Activated CD8-positive, alpha-beta T cell treated with anti-CD3 and anti-CD28 coated beads for 36 hours (primary cell): ENCODE data around the gene SYT17. TPM values are rescaled to one million over a fixed set of nuclear protein-coding genes. Genes with fewer than 3 reads are reported as not detected.

Source experiments
- ATAC-seq: fragments of 200-7000 bp; cut with Tn5 transposase; one replicate; pipeline ENCODE4 v1.10.0; 2021; ENCODE audit warnings: mild to moderate bottlenecking, moderate library complexity
- CTCF ChIA-PET: fragments of 350-600 bp; sonication (Branson Sonifier 250); formaldehyde crosslinking; loops from one replicate; lab custom pipeline; 2021; ENCODE audit warnings: antibody characterized with exemption; lab: Charles Lee
- POLR2A ChIA-PET: fragments of 350-600 bp; sonication (Branson Sonifier 250); formaldehyde crosslinking; loops from one replicate; lab custom pipeline; 2021; ENCODE audit warnings: antibody characterized with exemption; lab: Charles Lee
- DNase-seq: peaks from one replicate; pipeline ENCODE4 v3.0.0-alpha.2; 2020
- H3K27ac Mint-ChIP-seq: one replicate; pipeline ENCODE4 v1.8.0; 2021; ENCODE audit warnings: mild to moderate bottlenecking, mixed read lengths
- H3K27me3 Mint-ChIP-seq: one replicate; pipeline ENCODE4 v1.8.0; 2021; ENCODE audit warnings: mixed read lengths
- H3K36me3 Mint-ChIP-seq: one replicate; pipeline ENCODE4 v1.8.0; 2021; ENCODE audit warnings: low read depth, mixed read lengths
- H3K4me1 Mint-ChIP-seq: one replicate; pipeline ENCODE4 v1.8.0; 2021; ENCODE audit warnings: low read depth, mixed read lengths
- H3K4me3 Mint-ChIP-seq: one replicate; pipeline ENCODE4 v1.8.0; 2021; ENCODE audit warnings: mild to moderate bottlenecking, moderate library complexity, mixed read lengths
- H3K9me3 Mint-ChIP-seq: one replicate; pipeline ENCODE4 v1.8.0; 2021; ENCODE audit warnings: mixed read lengths
- intact Hi-C: fragments of 100-400 bp; cut with micrococcal nuclease; formaldehyde crosslinking; loops from one replicate; pipeline ENCODE4 v1.10.0; 2022
- total RNA-seq, 2 experiments: library from RNA; stranded (reverse); gene quantifications; one replicate each; pipeline ENCODE4 v1.2.3, GENCODE V29; 2021
- TF ChIP-seq, protein P1 (sequence below): fragments of 200-600 bp; IDR thresholded peaks from one replicate; pipeline ENCODE4 v1.8.0; 2022; ENCODE audit warnings: antibody characterized with exemption, mild to moderate bottlenecking

The SYT17 gene
- total RNA-seq, 2 experiments from 2014 or later = 0.59 TPM; not detected in 1

- Mint-ChIP-seq H3K9me3 (peaks cover 3% of the 10 kb centered on the region), H3K27me3 (peaks cover 19% of the 10 kb centered on the region), H3K4me1 (peaks cover 16% of the 10 kb centered on the region), H3K36me3 (no peaks in the 10 kb centered on the region), H3K4me3 (no peak overlapping the region), H3K27ac (no peak overlapping the region)
- ATAC-seq = no peak
- DNase-seq = no peak
- CTCF ChIA-PET = no interaction called here
- intact Hi-C loops = no loop called here
- POLR2A ChIA-PET = no interaction called here
- TF ChIP-seq, protein P1, sequence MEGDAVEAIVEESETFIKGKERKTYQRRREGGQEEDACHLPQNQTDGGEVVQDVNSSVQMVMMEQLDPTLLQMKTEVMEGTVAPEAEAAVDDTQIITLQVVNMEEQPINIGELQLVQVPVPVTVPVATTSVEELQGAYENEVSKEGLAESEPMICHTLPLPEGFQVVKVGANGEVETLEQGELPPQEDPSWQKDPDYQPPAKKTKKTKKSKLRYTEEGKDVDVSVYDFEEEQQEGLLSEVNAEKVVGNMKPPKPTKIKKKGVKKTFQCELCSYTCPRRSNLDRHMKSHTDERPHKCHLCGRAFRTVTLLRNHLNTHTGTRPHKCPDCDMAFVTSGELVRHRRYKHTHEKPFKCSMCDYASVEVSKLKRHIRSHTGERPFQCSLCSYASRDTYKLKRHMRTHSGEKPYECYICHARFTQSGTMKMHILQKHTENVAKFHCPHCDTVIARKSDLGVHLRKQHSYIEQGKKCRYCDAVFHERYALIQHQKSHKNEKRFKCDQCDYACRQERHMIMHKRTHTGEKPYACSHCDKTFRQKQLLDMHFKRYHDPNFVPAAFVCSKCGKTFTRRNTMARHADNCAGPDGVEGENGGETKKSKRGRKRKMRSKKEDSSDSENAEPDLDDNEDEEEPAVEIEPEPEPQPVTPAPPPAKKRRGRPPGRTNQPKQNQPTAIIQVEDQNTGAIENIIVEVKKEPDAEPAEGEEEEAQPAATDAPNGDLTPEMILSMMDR = no peak
Observed at GRCh38 chr16:19292186-19292585, 124.1 kb downstream of the SYT17 start.

DNA sequence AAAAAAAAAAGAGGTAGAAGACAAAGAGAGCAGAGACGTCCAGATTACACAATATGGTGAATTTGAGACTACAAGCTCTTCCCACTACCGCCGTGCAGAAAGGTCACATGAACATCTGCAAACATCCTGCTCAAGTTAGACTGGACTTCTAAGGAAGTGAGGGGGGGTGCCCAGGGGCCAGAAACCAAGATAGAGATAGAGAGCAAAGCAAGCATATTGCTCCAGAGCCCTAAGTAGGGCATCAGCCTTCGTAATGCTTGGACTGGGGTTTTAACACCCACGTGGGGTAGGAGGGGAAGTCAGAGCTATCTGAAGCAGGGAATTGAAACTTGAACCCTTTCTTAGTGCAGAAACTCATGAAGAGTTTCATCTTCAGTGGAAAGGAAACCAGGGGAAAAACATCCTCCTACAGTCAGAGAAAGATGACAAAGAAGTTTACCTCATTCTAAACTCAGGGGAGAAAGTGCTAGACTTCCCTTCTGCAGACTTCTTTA is 126.2 kb downstream of the SYT17 start:
- Mint-ChIP-seq H3K36me3 (no peaks in the 10 kb centered on the region), H3K9me3 (peaks cover 3% of the 10 kb centered on the region), H3K4me3 (no peak overlapping the region), H3K4me1 (peaks cover 16% of the 10 kb centered on the region), H3K27ac (peak overlapping the region; percentile 22), H3K27me3 (peaks cover 18% of the 10 kb centered on the region)
- peak; percentile 90 for ATAC-seq
- ChIA-PET POLR2A (no interaction called here), CTCF (interaction anchor here (0.6 kb wide), 1 partner anchor 384 kb away, joined by 3 read pairs; no protein-coding TSS in a partner anchor)
- peak; percentile 64 for DNase-seq
- intact Hi-C loops = no loop called here
- TF ChIP-seq, protein P1 = no peak

DNA sequence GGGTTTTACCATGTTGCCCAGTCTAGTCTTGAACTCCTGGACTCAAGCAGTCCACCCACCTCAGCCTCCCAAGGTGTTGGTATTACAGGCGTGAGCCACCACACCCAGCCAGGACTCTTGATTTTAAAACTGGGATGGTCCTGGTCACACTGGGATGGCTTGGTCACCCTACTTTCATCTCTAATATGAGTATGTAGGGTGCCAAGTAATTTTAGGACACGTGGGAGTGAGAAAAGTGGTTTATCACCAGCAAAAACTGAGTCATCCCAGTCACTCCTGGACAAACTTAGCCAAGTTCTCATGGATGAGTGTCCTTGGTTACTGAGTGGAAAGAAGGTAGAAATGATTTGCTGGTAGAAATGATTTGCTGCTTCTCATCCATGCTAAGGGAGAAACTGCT is 127.4 kb downstream of the SYT17 start:
- peaks cover 16% of the 10 kb centered on the region for H3K4me1 Mint-ChIP-seq
- ATAC-seq = no peak

GRCh38 chr16:19297454-19297853 is 129.4 kb downstream of the SYT17 start:
- no peak for ATAC-seq
- Mint-ChIP-seq H3K27ac (no peak overlapping the region), H3K27me3 (peaks cover 10% of the 10 kb centered on the region), H3K4me1 (peaks cover 16% of the 10 kb centered on the region), H3K9me3 (peaks cover 3% of the 10 kb centered on the region), H3K4me3 (no peak overlapping the region), H3K36me3 (no peaks in the 10 kb centered on the region)
- POLR2A ChIA-PET = interaction anchor here (0.6 kb wide), 1 partner anchor 204 kb away, joined by 3 read pairs; no protein-coding TSS in a partner anchor
- CTCF ChIA-PET = no interaction called here
- DNase-seq = no peak
- intact Hi-C loops = no loop called here
- TF ChIP-seq, protein P1 = no peak

More for the DNA sequence above, 127.4 kb downstream of the SYT17 start:
- Mint-ChIP-seq H3K9me3 (peaks cover 3% of the 10 kb centered on the region), H3K27me3 (peaks cover 13% of the 10 kb centered on the region), H3K27ac (no peak overlapping the region), H3K4me3 (no peak overlapping the region), H3K36me3 (no peaks in the 10 kb centered on the region)
- DNase-seq = no peak
- POLR2A ChIA-PET = no interaction called here
- TF ChIP-seq, protein P1 = no peak
- CTCF ChIA-PET = no interaction called here
- intact Hi-C loops = no loop called here

DNA sequence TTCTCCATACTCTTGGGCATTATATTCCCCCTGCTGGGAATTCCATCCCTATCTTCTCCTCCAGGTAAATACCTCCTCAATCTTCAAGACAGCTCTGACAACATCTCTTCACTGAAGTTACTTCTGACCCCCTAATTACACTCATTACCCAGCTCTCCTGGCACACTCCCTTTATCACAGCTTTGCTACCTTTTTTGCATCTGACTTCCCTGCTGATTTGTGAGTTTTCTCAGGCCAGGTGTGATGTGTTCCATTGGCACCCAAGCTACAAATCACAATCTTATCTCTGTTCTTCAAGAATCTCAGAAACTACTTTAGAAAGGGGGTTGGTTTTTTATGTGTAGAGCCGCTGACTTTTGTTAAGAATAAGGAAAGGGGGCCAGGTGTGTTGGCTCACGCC is 131.5 kb downstream of the SYT17 start:
- H3K27ac Mint-ChIP-seq = no peak overlapping the region
- intact Hi-C loops = no loop called here
- TF ChIP-seq, protein P1 = no peak

More for the DNA sequence above, 131.5 kb downstream of the SYT17 start:
- ATAC-seq = no peak
- Mint-ChIP-seq H3K36me3 (no peaks in the 10 kb centered on the region), H3K4me1 (peaks cover 5% of the 10 kb centered on the region), H3K9me3 (peaks cover 2% of the 10 kb centered on the region), H3K4me3 (no peak overlapping the region), H3K27me3 (peaks cover 5% of the 10 kb centered on the region)
- CTCF ChIA-PET = no interaction called here
- DNase-seq = no peak
- POLR2A ChIA-PET = no interaction called here
